GM21423 (cell line): Measurements from ENCODE around the gene NR1H2.
"Not testable (repeated sequence)": the region's sequence is repeated elsewhere in the genome, so short reads cannot be mapped to it uniquely, and the experiment has no call there.

Experiments
- ATAC-seq: cut with Tn5 transposase; IDR thresholded peaks from one replicate; pipeline ENCODE4 v1.9.1; 2021; ENCODE audit warnings: mild to moderate bottlenecking, moderate library complexity; ENCODE audit not compliant: unreplicated experiment

The NR1H2 gene

GRCh38 chr19:50377517-50377916, 1.3 kb downstream of the NR1H2 start:
- no peak for ATAC-seq

- no peak for ATAC-seq
Observed at GRCh38 chr19:50378169-50378862, 2.1 kb downstream of the NR1H2 start.

- ATAC-seq, result no peak
Observed at GRCh38 chr19:50378863-50379236, 2.6 kb downstream of the NR1H2 start.

- ATAC-seq, result no peak
Observed at GRCh38 chr19:50379602-50380001, 3.3 kb downstream of the NR1H2 start.

- ATAC-seq, result no peak
Observed at GRCh38 chr19:50380137-50380536, 3.9 kb downstream of the NR1H2 start.

- no peak for ATAC-seq
Observed at GRCh38 chr19:50380751-50381151, 4.5 kb downstream of the NR1H2 start.

GRCh38 chr19:50381881-50382729, 5.8 kb downstream of the NR1H2 start:
- no peak for ATAC-seq

GRCh38 chr19:50383001-50383851, 7.0 kb downstream of the NR1H2 start:
- peak; percentile 3 for ATAC-seq

- ATAC-seq, result peak; percentile 84
Observed at GRCh38 chr19:50383852-50384684, 7.8 kb downstream of the NR1H2 start, which contains the start of gene POLD1. Gene POLD1, plus strand, starts transcription at chr19:50384347. Its CDS starts 14,505 bp downstream, at chr19:50398852.

GRCh38 chr19:50384685-50385535, 8.7 kb downstream of the NR1H2 start:
- ATAC-seq, result no peak

GRCh38 chr19:50387176-50387867, 11.1 kb downstream of the NR1H2 start:
- no peak for ATAC-seq

GRCh38 chr19:50387868-50388245, 11.6 kb downstream of the NR1H2 start:
- ATAC-seq, result no peak

- ATAC-seq, result not testable (repeated sequence)
Observed at GRCh38 chr19:50390295-50390694, 14.0 kb downstream of the NR1H2 start.

- ATAC-seq, result not testable (repeated sequence)
Observed at GRCh38 chr19:50390952-50391351, 14.7 kb downstream of the NR1H2 start.

GRCh38 chr19:50392759-50393158, 16.5 kb downstream of the NR1H2 start:
- no peak for ATAC-seq

GRCh38 chr19:50393589-50393988, 17.3 kb downstream of the NR1H2 start:
- ATAC-seq, result no peak

- ATAC-seq, result no peak
Observed at GRCh38 chr19:50394017-50394416, 17.8 kb downstream of the NR1H2 start.

- ATAC-seq, result no peak
Observed at GRCh38 chr19:50398675-50399367, 22.6 kb downstream of the NR1H2 start.
